H1 (cell line): ENCODE data around the gene KCTD15. TPM values are rescaled to one million over a fixed set of nuclear protein-coding genes. Genes with fewer than 3 reads are reported as not detected.

ENCODE experiments used
- CTCF ChIA-PET: fragments of 300-600 bp; sonication (Branson Sonifier 250); formaldehyde crosslinking; loops from one replicate; lab custom pipeline; 2021; ENCODE audit not compliant: partially characterized antibody; lab: Charles Lee
- POLR2A ChIA-PET: fragments of 300-600 bp; sonication (Branson Sonifier 250); formaldehyde crosslinking; loops from one replicate; lab custom pipeline; 2021; ENCODE audit warnings: inconsistent platforms; ENCODE audit not compliant: partially characterized antibody; lab: Charles Lee
- DNase-seq, 2 experiments: peaks; one replicate each; pipeline versions ENCODE4 v3.0.0 to v3.0.0-alpha.2; 2010 to 2022; ENCODE audit warnings: low spot score in 2 of 2, low read depth in 1 of 2, mixed read lengths in 1 of 2
- FAIRE-seq: peaks from 2 replicates; lab custom pipeline; 2011; peaks lifted over from hg19 to GRCh38; lab: Jason Lieb, UNC
- H2AFZ ChIP-seq: 2 replicates; pipeline ENCODE4 v1.8.1; 2012; ENCODE audit warnings: low read length, inconsistent platforms
- H2AK5ac ChIP-seq: 2 replicates; pipeline ENCODE4 v1.6.1; 2013; ENCODE audit warnings: low read depth, low read length
- H2BK120ac ChIP-seq: replicated peaks from 2 replicates; pipeline ENCODE3; 2013; ENCODE audit warnings: low read depth, low read length, inconsistent platforms
- H2BK12ac ChIP-seq: 2 replicates; pipeline ENCODE4 v1.6.1; 2013; ENCODE audit warnings: low read depth, low read length
- H2BK15ac ChIP-seq: 2 replicates; pipeline ENCODE4 v1.6.1; 2013; ENCODE audit warnings: low read length
- H2BK20ac ChIP-seq: 2 replicates; pipeline ENCODE4 v1.6.1; 2013; ENCODE audit warnings: low read length
- H2BK5ac ChIP-seq: 2 replicates; pipeline ENCODE4 v1.6.1; 2013; ENCODE audit warnings: low read depth, low read length
- H3K14ac ChIP-seq: 2 replicates; pipeline ENCODE4 v1.6.1; 2013; ENCODE audit warnings: inconsistent platforms; ENCODE audit not compliant: insufficient read length
- H3K18ac ChIP-seq: 2 replicates; pipeline ENCODE4 v1.6.1; 2013; ENCODE audit warnings: low read length; ENCODE audit errors: extremely low read depth
- H3K23ac ChIP-seq: 2 replicates; pipeline ENCODE4 v1.6.1; 2013; ENCODE audit warnings: inconsistent platforms; ENCODE audit not compliant: insufficient read length
- H3K23me2 ChIP-seq: 2 replicates; pipeline ENCODE4 v1.6.1; 2013; ENCODE audit warnings: low read depth, low read length
- H3K27ac ChIP-seq: 2 replicates; pipeline ENCODE4 v1.6.1; 2011; ENCODE audit warnings: low read depth, low read length, inconsistent platforms
- H3K27me3 ChIP-seq, 4 experiments: replicated peaks in 1 of 4; 1 replicate in 1 of 4; 2 replicates in 3 of 4; pipeline versions ENCODE4 v1.6.1 to v1.8.1; 2011 to 2013; ENCODE audit warnings: low read length in 3 of 4, mild to moderate bottlenecking in 3 of 4, inconsistent platforms in 2 of 4, mixed read lengths in 2 of 4, moderate library complexity in 1 of 4; ENCODE audit not compliant: control insufficient read depth in 3 of 4, insufficient read depth in 3 of 4; ENCODE audit errors: extremely low read depth in 1 of 4
- H3K36me3 ChIP-seq, 4 experiments: 2 replicates each; pipeline versions ENCODE4 v1.6.1 to v1.8.1; 2011 to 2013; ENCODE audit warnings: mild to moderate bottlenecking in 4 of 4, low read length in 3 of 4, moderate library complexity in 2 of 4, control low read depth in 1 of 4, inconsistent platforms in 1 of 4; ENCODE audit not compliant: insufficient read depth in 4 of 4, control insufficient read depth in 2 of 4
- H3K4ac ChIP-seq: replicated peaks from 2 replicates; pipeline ENCODE3; 2013; ENCODE audit warnings: low read length, low read depth, mixed read lengths, inconsistent platforms; ENCODE audit not compliant: insufficient read length
- H3K4me1 ChIP-seq, 4 experiments: replicated peaks in 1 of 4; 1 replicate in 1 of 4; 2 replicates in 3 of 4; pipeline versions ENCODE4 v1.6.1 to v1.8.1; 2011 to 2013; ENCODE audit warnings: low read length in 3 of 4, inconsistent platforms in 2 of 4, mixed read lengths in 1 of 4; ENCODE audit not compliant: insufficient read depth in 4 of 4, control insufficient read depth in 3 of 4
- H3K4me2 ChIP-seq, 2 experiments: 2 replicates each; pipeline versions ENCODE4 v1.6.1 to v1.8.1; 2011 to 2013; ENCODE audit warnings: low read depth in 2 of 2, low read length in 2 of 2, control low read depth in 1 of 2, inconsistent platforms in 1 of 2, mild to moderate bottlenecking in 1 of 2; ENCODE audit not compliant: insufficient read depth in 1 of 2
- H3K4me3 ChIP-seq, 4 experiments: fragments of 200-600, 300-600 bp in 1 of 4; sonication (generic), shearing (Covaris generic), sonication (Bioruptor Twin) in 1 of 4; 2 replicates each; pipeline versions ENCODE4 v1.5.1 to v1.8.1; 2011 to 2016; ENCODE audit warnings: low read length in 4 of 4, low read depth in 3 of 4, control low read depth in 2 of 4, inconsistent platforms in 2 of 4, mild to moderate bottlenecking in 2 of 4, mixed read lengths in 1 of 4, moderate library complexity in 1 of 4; ENCODE audit not compliant: insufficient read depth in 2 of 4; ENCODE audit errors: extremely low read depth in 1 of 4
- H3K56ac ChIP-seq: replicated peaks from 2 replicates; pipeline ENCODE3; 2013; ENCODE audit warnings: low read depth, mild to moderate bottlenecking, mixed read lengths, low read length, inconsistent platforms; ENCODE audit not compliant: insufficient read length
- H3K79me1 ChIP-seq: 2 replicates; pipeline ENCODE4 v1.6.1; 2013; ENCODE audit warnings: low read depth, low read length, control low read depth
- H3K79me2 ChIP-seq, 2 experiments: 2 replicates each; pipeline versions ENCODE4 v1.6.1 to v1.8.1; 2012 to 2013; ENCODE audit warnings: low read length in 2 of 2, mild to moderate bottlenecking in 2 of 2, inconsistent platforms in 1 of 2; ENCODE audit not compliant: insufficient read depth in 2 of 2, control insufficient read depth in 1 of 2
- H3K9ac ChIP-seq, 4 experiments: replicated peaks in 1 of 4; 1 replicate in 1 of 4; 2 replicates in 3 of 4; pipeline versions ENCODE4 v1.6.1 to v1.8.1; 2011 to 2013; ENCODE audit warnings: low read depth in 3 of 4, low read length in 3 of 4, control low read depth in 2 of 4, mild to moderate bottlenecking in 2 of 4, moderate library complexity in 2 of 4, inconsistent platforms in 1 of 4; ENCODE audit errors: extremely low read depth in 1 of 4
- H3K9me3 ChIP-seq, 2 experiments: 2 replicates each; pipeline versions ENCODE4 v1.6.1 to v1.8.1; 2012 to 2013; ENCODE audit warnings: mild to moderate bottlenecking in 2 of 2, moderate library complexity in 2 of 2, control low read depth in 1 of 2, inconsistent platforms in 1 of 2, low read depth in 1 of 2, low read length in 1 of 2, mixed read lengths in 1 of 2; ENCODE audit not compliant: insufficient read depth in 2 of 2
- H4K20me1 ChIP-seq, 2 experiments: replicated peaks in 1 of 2; 2 replicates each; pipeline versions ENCODE3 to v1.8.1; 2011 to 2013; ENCODE audit warnings: inconsistent platforms in 2 of 2, low read length in 2 of 2, mild to moderate bottlenecking in 1 of 2; ENCODE audit not compliant: insufficient read depth in 2 of 2, control insufficient read depth in 1 of 2
- H4K5ac ChIP-seq: 2 replicates; pipeline ENCODE4 v1.6.1; 2013; ENCODE audit warnings: low read length, low read depth, mixed read lengths, inconsistent platforms; ENCODE audit not compliant: insufficient read length
- H4K8ac ChIP-seq: 2 replicates; pipeline ENCODE4 v1.8.0; 2013; ENCODE audit warnings: mild to moderate bottlenecking, moderate library complexity, low read length, inconsistent platforms; ENCODE audit not compliant: insufficient read depth; ENCODE audit errors: extremely low read depth
- H4K91ac ChIP-seq: replicated peaks from 2 replicates; pipeline ENCODE3; 2013; ENCODE audit warnings: low read length, mixed read lengths, inconsistent platforms; ENCODE audit not compliant: insufficient read length
- BCL11A ChIP-seq, 2 experiments: IDR thresholded peaks; one replicate each; pipeline ENCODE4 v1.6.1; 2011; ENCODE audit warnings: low read depth in 2 of 2, low read length in 2 of 2, mild to moderate bottlenecking in 2 of 2
- CBX5 ChIP-seq: fragments of 300-800, 300-1000 bp; sonication (generic); IDR thresholded peaks from 2 replicates; pipeline ENCODE4 v1.7.1; 2016; ENCODE audit warnings: antibody characterized with exemption, low read length, low read depth
- CHD2 ChIP-seq: IDR thresholded peaks from 2 replicates; pipeline ENCODE4 v1.6.1; 2012; ENCODE audit warnings: low read length, improper control_type of control experiment
- CTBP2 ChIP-seq: IDR thresholded peaks from 2 replicates; pipeline ENCODE4 v1.7.0; 2011; ENCODE audit warnings: borderline replicate concordance, mild to moderate bottlenecking, moderate library complexity, mixed read lengths, low read length; ENCODE audit not compliant: insufficient read depth, insufficient read length
- RAD21 ChIP-seq, 2 experiments: IDR thresholded peaks in 1 of 2; conservative IDR thresholded peaks in 1 of 2; 2 replicates each; pipeline ENCODE4 v1.6.1; 2011; ENCODE audit warnings: low read depth in 2 of 2, low read length in 2 of 2, improper control_type of control experiment in 1 of 2, inconsistent platforms in 1 of 2, mild to moderate bottlenecking in 1 of 2, moderate library complexity in 1 of 2
- SAP30 ChIP-seq: fragments of 300-600 bp; sonication (generic); IDR thresholded peaks from 2 replicates; pipeline ENCODE4 v1.7.1; 2012; ENCODE audit warnings: low read length, moderate library complexity, mild to moderate bottlenecking, inconsistent platforms; ENCODE audit not compliant: insufficient read depth, insufficient replicate concordance
- SIN3A ChIP-seq, 2 experiments: IDR thresholded peaks in 1 of 2; conservative IDR thresholded peaks in 1 of 2; 2 replicates each; pipeline ENCODE4 v1.6.1; 2011 to 2012; ENCODE audit warnings: low read length in 2 of 2, improper control_type of control experiment in 1 of 2, low read depth in 1 of 2, mild to moderate bottlenecking in 1 of 2
- SIRT6 ChIP-seq: IDR thresholded peaks from one replicate; pipeline ENCODE4 v1.7.1; 2012; ENCODE audit warnings: low read length, inconsistent platforms
- SUZ12 ChIP-seq: fragments of 200-600 bp; sonication (generic); IDR thresholded peaks from 2 replicates; pipeline ENCODE4 v1.6.1; 2012; ENCODE audit warnings: mild to moderate bottlenecking, inconsistent platforms, low read length, moderate library complexity, mixed read lengths
- TBP ChIP-seq: IDR thresholded peaks from 2 replicates; pipeline ENCODE4 v1.6.1; 2011; ENCODE audit warnings: low read depth, low read length, improper control_type of control experiment
- WGBS, 2 experiments: shearing (Covaris generic) in 1 of 2; methylation state at CpG; one replicate each; pipeline versions ENCODE4 v1.1.6 to v1.1.7; 2013 to 2015; ENCODE audit warnings: low lambda C conversion rate in 2 of 2, mixed read lengths in 2 of 2, inconsistent platforms in 1 of 2, low coverage in 1 of 2, missing lambda C conversion rate in 1 of 2; ENCODE audit not compliant: insufficient replicate concordance in 2 of 2, insufficient coverage in 1 of 2, insufficient read length in 1 of 2; ENCODE audit errors: extremely low coverage in 1 of 2, missing lambda C conversion rate in 1 of 2; 5-methylcytosine and 5-hydroxymethylcytosine counted together
- polyA plus RNA-seq, 7 experiments: library from polyadenylated mRNA; depleted of rRNA in 3 of 7; stranded (reverse) in 5 of 7; unstranded in 2 of 7; fragments of >200 nt in 5 of 7; fragments of 200-250 nt in 2 of 7; gene quantifications; 1 replicate in 5 of 7; 2 replicates in 1 of 7; 4 replicates in 1 of 7; pipeline versions ENCODE4 v1.2.1 to v1.2.3, GENCODE V29; 2011 to 2013; ENCODE audit warnings: missing spikeins in 2 of 7, mixed read lengths in 2 of 7
- total RNA-seq: library from RNA; stranded (reverse); fragmentation: NEBNext Ultra II Directional; extraction: Animal tissue kit (Norgen Biotek cat#: 25700); gene quantifications from 2 replicates; pipeline ENCODE4 v1.2.1, GENCODE V29; 2021
- TF ChIP-seq, protein P1 (sequence below): IDR thresholded peaks from 2 replicates; pipeline ENCODE4 v1.6.1; 2012; ENCODE audit warnings: inconsistent platforms

The KCTD15 gene
- total and polyA plus RNA-seq, 2 of the 8 experiments (the other 6 are each of a cell fraction or from before 2014, with no cell fraction given): 25.1 to 27.0 TPM

DNA sequence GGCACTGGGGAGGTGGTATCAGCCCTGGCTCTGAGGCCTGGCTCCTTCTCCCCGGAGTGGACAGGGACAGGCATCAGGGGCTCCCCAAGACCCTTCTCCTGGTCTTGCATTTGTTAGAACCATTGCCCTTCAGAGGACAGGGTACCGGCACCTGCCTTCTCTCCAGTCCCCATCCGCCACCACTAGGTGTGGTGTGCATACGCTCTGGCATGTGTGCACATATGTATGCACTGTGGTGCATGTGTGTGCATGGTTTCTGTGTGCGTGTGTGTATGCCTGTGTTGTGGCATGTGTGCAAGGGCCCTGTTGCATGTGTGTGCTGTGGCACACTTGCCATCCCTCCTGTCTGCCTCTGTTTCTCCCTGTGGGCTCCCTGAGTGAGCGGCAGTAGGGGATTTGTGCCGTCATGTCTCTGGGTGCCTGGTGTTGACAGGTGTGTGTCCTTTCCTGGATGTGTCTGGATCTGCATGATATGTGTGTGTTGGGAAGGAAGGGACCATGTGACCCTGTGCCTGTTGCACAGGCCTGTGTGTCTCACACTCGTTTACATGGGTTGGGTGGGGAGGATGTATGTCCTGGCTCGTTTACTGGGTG is 9.3 kb downstream of the KCTD15 start:
- no peak overlapping the region for H2BK12ac ChIP-seq
- 0 out of 2 replicates have a peak overlapping the region, but pooled peaks have one; percentile 13 for H2AK5ac ChIP-seq
- peaks cover 5 to 28% (median 18%) of the 10 kb centered on the region in 4 experiments; a peak in 6 of 8 replicates for H3K36me3 ChIP-seq
- H2BK5ac ChIP-seq: no peak overlapping the region; the same call in 1 of the 2 replicates
- no peak overlapping the region for H4K91ac ChIP-seq
- H3K18ac ChIP-seq: no peak overlapping the region
- DNase-seq (no peak), FAIRE-seq (no peak)
- H3K4me3 ChIP-seq: no peak overlapping the region
- H3K4ac ChIP-seq: no peak overlapping the region
- H3K14ac ChIP-seq: no peak overlapping the region
- H3K9ac ChIP-seq: no peak overlapping the region
- H3K9me3 ChIP-seq: no peaks in the 10 kb centered on the region
- H3K79me2 ChIP-seq: peaks cover 0 to 5% of the 10 kb centered on the region in 2 experiments; a peak in 1 of 4 replicates
- no peak overlapping the region for H4K5ac ChIP-seq
- H3K27ac ChIP-seq: no peak overlapping the region
- H2BK20ac ChIP-seq: no peak overlapping the region
- no peak overlapping the region for H2BK15ac ChIP-seq
- WGBS, 2 experiments: 95% methylated on average over 9 of the region's 9 CpGs; no CpG with 5 or more reads in 1 of the 2 experiments
- no peak overlapping the region for H3K4me2 ChIP-seq
- no peak overlapping the region for H2AFZ ChIP-seq
- POLR2A ChIA-PET: interaction anchor here (0.9 to 2.0 kb wide), 3 partner anchors 8 to 14 kb away, joined by 3 to 7 read pairs (median 4); no protein-coding TSS in a partner anchor
- CTCF ChIA-PET: interaction anchor here (1.3 to 1.9 kb wide), 2 partner anchors 12 to 28 kb away, joined by 3 to 7 read pairs; no protein-coding TSS in a partner anchor
- H3K23ac ChIP-seq: no peak overlapping the region
- H4K20me1 ChIP-seq: peaks cover 15% of the 10 kb centered on the region in 2 experiments
- no peak overlapping the region for H2BK120ac ChIP-seq
- H4K8ac ChIP-seq: peak overlapping the region; percentile 59; the same call in 1 of the 2 replicates
- no peaks in the 10 kb centered on the region for H3K4me1 ChIP-seq
- no peak overlapping the region for H3K56ac ChIP-seq
- H3K79me1 ChIP-seq: peaks cover 3% of the 10 kb centered on the region; the same call in 1 of the 2 replicates
- H3K23me2 ChIP-seq: no peaks in the 10 kb centered on the region
- no peaks in the 10 kb centered on the region for H3K27me3 ChIP-seq
- no peak for TF ChIP-seq SUZ12
- no peak for TF ChIP-seq CHD2
- TF ChIP-seq BCL11A (IDR thresholded peaks at IDR 0.05; ENCODE audit: low read depth in 2 of 2, low read length in 2 of 2): no peak
- TF ChIP-seq, protein P1, sequence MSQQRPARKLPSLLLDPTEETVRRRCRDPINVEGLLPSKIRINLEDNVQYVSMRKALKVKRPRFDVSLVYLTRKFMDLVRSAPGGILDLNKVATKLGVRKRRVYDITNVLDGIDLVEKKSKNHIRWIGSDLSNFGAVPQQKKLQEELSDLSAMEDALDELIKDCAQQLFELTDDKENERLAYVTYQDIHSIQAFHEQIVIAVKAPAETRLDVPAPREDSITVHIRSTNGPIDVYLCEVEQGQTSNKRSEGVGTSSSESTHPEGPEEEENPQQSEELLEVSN: no peak
- no peak for TF ChIP-seq TBP
- TF ChIP-seq SIN3A (conservative IDR thresholded peaks at IDR 0.05 in 1 of 2, IDR thresholded peaks at IDR 0.05 in 1 of 2; ENCODE audit: low read depth in 1 of 2, low read length in 2 of 2): no peak
- TF ChIP-seq CTBP2: no peak
- TF ChIP-seq CBX5: no peak
- TF ChIP-seq SAP30: no peak
- no peak for TF ChIP-seq SIRT6
- no peak for TF ChIP-seq RAD21 (IDR thresholded peaks at IDR 0.05 in 1 of 2, conservative IDR thresholded peaks at IDR 0.05 in 1 of 2; ENCODE audit: low read depth in 2 of 2, low read length in 2 of 2)
